ENCODE results near the gene GFOD2.

DNA sequence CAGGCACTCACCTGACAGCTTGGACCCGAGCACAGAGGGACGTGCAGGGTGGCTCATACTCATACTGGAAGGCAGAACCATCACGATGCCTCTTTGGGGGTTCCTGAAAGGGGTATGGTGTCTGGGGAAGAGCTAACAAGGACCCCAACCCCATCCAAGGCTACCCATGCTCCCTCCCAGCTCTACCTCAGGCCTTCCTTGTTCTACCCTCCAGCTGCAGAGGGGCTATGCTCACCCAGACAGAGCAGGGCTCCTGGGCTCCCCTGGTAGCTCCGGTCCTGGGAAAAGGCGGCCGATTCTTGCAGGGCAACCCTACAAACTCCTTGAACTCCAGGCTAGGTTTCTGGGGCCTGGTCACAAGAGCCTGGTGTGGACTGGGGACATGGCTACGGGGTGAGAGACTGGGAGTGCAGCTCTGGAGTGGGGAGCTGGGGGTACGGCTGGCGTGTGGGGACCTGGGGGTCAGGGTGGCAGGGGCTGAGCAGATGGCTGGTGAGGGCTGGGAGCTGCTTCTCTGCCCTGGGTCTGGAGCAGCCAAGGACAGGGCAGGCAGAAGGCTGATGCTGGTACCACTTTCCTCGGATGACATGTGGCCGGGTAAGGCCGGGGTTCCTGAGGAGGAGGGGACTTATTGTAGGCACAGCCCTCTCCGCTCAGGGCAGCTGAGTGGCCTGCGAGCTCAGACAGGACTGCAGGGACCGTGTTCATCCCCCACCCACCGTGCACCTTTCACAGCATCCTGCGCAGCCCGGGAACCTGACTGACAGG, 61.2 kb downstream of the GFOD2 start:
- TF ChIP-seq POLR2AphosphoS5 (IDR thresholded peaks at IDR 0.05) (no peak), POLR2A (IDR thresholded peaks at IDR 0.05) (no peak), EP300 (IDR thresholded peaks at IDR 0.05; ENCODE audit: low read depth) (no peak)
- TF ChIP-seq, protein P1, sequence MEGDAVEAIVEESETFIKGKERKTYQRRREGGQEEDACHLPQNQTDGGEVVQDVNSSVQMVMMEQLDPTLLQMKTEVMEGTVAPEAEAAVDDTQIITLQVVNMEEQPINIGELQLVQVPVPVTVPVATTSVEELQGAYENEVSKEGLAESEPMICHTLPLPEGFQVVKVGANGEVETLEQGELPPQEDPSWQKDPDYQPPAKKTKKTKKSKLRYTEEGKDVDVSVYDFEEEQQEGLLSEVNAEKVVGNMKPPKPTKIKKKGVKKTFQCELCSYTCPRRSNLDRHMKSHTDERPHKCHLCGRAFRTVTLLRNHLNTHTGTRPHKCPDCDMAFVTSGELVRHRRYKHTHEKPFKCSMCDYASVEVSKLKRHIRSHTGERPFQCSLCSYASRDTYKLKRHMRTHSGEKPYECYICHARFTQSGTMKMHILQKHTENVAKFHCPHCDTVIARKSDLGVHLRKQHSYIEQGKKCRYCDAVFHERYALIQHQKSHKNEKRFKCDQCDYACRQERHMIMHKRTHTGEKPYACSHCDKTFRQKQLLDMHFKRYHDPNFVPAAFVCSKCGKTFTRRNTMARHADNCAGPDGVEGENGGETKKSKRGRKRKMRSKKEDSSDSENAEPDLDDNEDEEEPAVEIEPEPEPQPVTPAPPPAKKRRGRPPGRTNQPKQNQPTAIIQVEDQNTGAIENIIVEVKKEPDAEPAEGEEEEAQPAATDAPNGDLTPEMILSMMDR (IDR thresholded peaks at IDR 0.05): no peak

Measured in transverse colon (tissue), 4 donors.